ENCODE results near the gene ZNF341.

Gene ZNF341

GRCh38 chr20:33827109-33827508 is 95.3 kb downstream of the ZNF341 start:
- DNase-seq: no peak

GRCh38 chr20:33827634-33828325 is 96.0 kb downstream of the ZNF341 start:
- DNase-seq: no peak

- DNase-seq: no peak
These were observed 96.6 kb downstream of the ZNF341 start for GRCh38 chr20:33828326-33828844.

- DNase-seq: no peak
These were observed 97.3 kb downstream of the ZNF341 start for GRCh38 chr20:33828967-33829560.

- DNase-seq: no peak
These were observed 97.8 kb downstream of the ZNF341 start for GRCh38 chr20:33829636-33830035.

- DNase-seq: no peak
These were observed 98.6 kb downstream of the ZNF341 start for GRCh38 chr20:33830371-33830770.

GRCh38 chr20:33832103-33832804 is 100.5 kb downstream of the ZNF341 start:
- no peak for DNase-seq

GRCh38 chr20:33833333-33833732 is 101.5 kb downstream of the ZNF341 start:
- DNase-seq: no peak

GRCh38 chr20:33835615-33836172 is 103.9 kb downstream of the ZNF341 start:
- DNase-seq: no peak

- no peak for DNase-seq
These were observed 104.5 kb downstream of the ZNF341 start for GRCh38 chr20:33836277-33836676.

GRCh38 chr20:33837096-33837830 is 105.5 kb downstream of the ZNF341 start:
- no peak for DNase-seq

- no peak for DNase-seq
These were observed 106.5 kb downstream of the ZNF341 start for GRCh38 chr20:33838035-33838864.

GRCh38 chr20:33839591-33839990 is 107.8 kb downstream of the ZNF341 start:
- no peak for DNase-seq

GRCh38 chr20:33840160-33840559 is 108.4 kb downstream of the ZNF341 start:
- no peak for DNase-seq

- DNase-seq: no peak
These were observed 109.1 kb downstream of the ZNF341 start for GRCh38 chr20:33840759-33841435.

GRCh38 chr20:33841436-33841799 is 109.6 kb downstream of the ZNF341 start:
- DNase-seq: no peak

All from NCI-H748 treated with DMSO at 0.1 percent for 48 hours (cell line).